HG02763 (cell line): ENCODE results near the gene FBXL5.

Experiments
- ATAC-seq: cut with Tn5 transposase; IDR thresholded peaks from one replicate; pipeline ENCODE4 v1.9.1; 2021; ENCODE audit warnings: mild to moderate bottlenecking, moderate library complexity; ENCODE audit not compliant: unreplicated experiment

Gene FBXL5

GRCh38 chr4:15655223-15656037 lies at the start of gene FBXL5:
FBXL5 (minus strand) TSS chr4:15655357; CDS start chr4:15655287, 70 bp downstream.
- peak; percentile 78 for ATAC-seq

- ATAC-seq, result no peak
Measured at GRCh38 chr4:15704129-15704528, 49.0 kb upstream of the FBXL5 start.

- no peak for ATAC-seq
Measured at GRCh38 chr4:15703439-15703838, 48.3 kb upstream of the FBXL5 start.

- ATAC-seq, result no peak
Measured at GRCh38 chr4:15702941-15703403, 47.8 kb upstream of the FBXL5 start, which contains the start of gene BST1. BST1 (plus strand) TSS chr4:15703065; CDS start chr4:15703145, 80 bp downstream.

GRCh38 chr4:15696866-15697265 lies 41.7 kb upstream of the FBXL5 start:
- ATAC-seq, result no peak

GRCh38 chr4:15695729-15696128 lies 40.6 kb upstream of the FBXL5 start:
- ATAC-seq, result no peak

- ATAC-seq, result no peak
Measured at GRCh38 chr4:15695240-15695699, 40.1 kb upstream of the FBXL5 start.

GRCh38 chr4:15694431-15694830 lies 39.3 kb upstream of the FBXL5 start:
- ATAC-seq, result no peak

- no peak for ATAC-seq
Measured at GRCh38 chr4:15692602-15693001, 37.4 kb upstream of the FBXL5 start.

- no peak for ATAC-seq
Measured at GRCh38 chr4:15691346-15692135, 36.4 kb upstream of the FBXL5 start.

GRCh38 chr4:15690020-15690809 lies 35.1 kb upstream of the FBXL5 start:
- no peak for ATAC-seq

- ATAC-seq, result no peak
Measured at GRCh38 chr4:15689540-15689939, 34.4 kb upstream of the FBXL5 start.

- ATAC-seq, result no peak
Measured at GRCh38 chr4:15688051-15688450, 32.9 kb upstream of the FBXL5 start.

- ATAC-seq, result no peak
Measured at GRCh38 chr4:15684498-15684897, 29.3 kb upstream of the FBXL5 start.

- ATAC-seq, result no peak
Measured at GRCh38 chr4:15683143-15683495, 28.0 kb upstream of the FBXL5 start.

GRCh38 chr4:15682242-15683142 lies 27.3 kb upstream of the FBXL5 start:
- ATAC-seq, result no peak

GRCh38 chr4:15681372-15682241 lies 26.4 kb upstream of the FBXL5 start, which contains the start of gene FAM200B:
FAM200B (plus strand) TSS chr4:15681827; CDS start chr4:15686978, 5,151 bp downstream.
- peak; percentile 90 for ATAC-seq

- ATAC-seq, result no peak
Measured at GRCh38 chr4:15681067-15681371, 25.9 kb upstream of the FBXL5 start.

- no peak for ATAC-seq
Measured at GRCh38 chr4:15677507-15677988, 22.4 kb upstream of the FBXL5 start.
